Lung (tissue), 12 donors: Measurements from ENCODE around the gene MYO18A. TPM values are rescaled to one million over a fixed set of nuclear protein-coding genes. Genes with fewer than 3 reads are reported as not detected.

ENCODE experiments used
- ATAC-seq: fragments of 200-7000 bp; cut with Tn5 transposase; one replicate; pipeline ENCODE4 v1.9.1; 2020; ENCODE audit warnings: moderate number of reproducible peaks; ENCODE audit not compliant: insufficient read depth, low FRiP score
- DNase-seq, 3 donors: peaks; one replicate each; pipeline ENCODE4 v3.0.0-alpha.2; 2013 to 2017
- H3K27ac ChIP-seq, 2 donors: one replicate each; pipeline ENCODE4 v1.5.1; 2013; ENCODE audit warnings: mild to moderate bottlenecking in 2 of 2, moderate library complexity in 2 of 2, control low read depth in 1 of 2, inconsistent platforms in 1 of 2, low read depth in 1 of 2, low read length in 1 of 2
- H3K27me3 ChIP-seq, 3 donors: one replicate each; pipeline ENCODE4 v1.5.1; 2013; ENCODE audit warnings: low read length in 2 of 3; ENCODE audit not compliant: control insufficient read depth in 3 of 3, insufficient read depth in 3 of 3
- H3K36me3 ChIP-seq, 4 donors: one replicate each; pipeline ENCODE4 v1.5.1; 2013; ENCODE audit warnings: low read length in 4 of 4, mild to moderate bottlenecking in 1 of 4, moderate library complexity in 1 of 4; ENCODE audit not compliant: control insufficient read depth in 4 of 4, insufficient read depth in 4 of 4
- H3K4me1 ChIP-seq, 5 donors: one replicate each; pipeline ENCODE4 v1.5.1; 2013; ENCODE audit warnings: low read length in 5 of 5, mild to moderate bottlenecking in 2 of 5, moderate library complexity in 1 of 5; ENCODE audit not compliant: control insufficient read depth in 5 of 5, insufficient read depth in 5 of 5
- H3K4me3 ChIP-seq: one replicate; pipeline ENCODE4 v1.5.1; 2013; ENCODE audit warnings: mild to moderate bottlenecking, control low read depth, moderate library complexity
- H3K9ac ChIP-seq, 2 donors: one replicate each; pipeline ENCODE4 v1.5.1; 2013; ENCODE audit warnings: low read length in 2 of 2, control low read depth in 1 of 2; ENCODE audit not compliant: insufficient read depth in 1 of 2
- H3K9me3 ChIP-seq, 4 donors: one replicate each; pipeline ENCODE4 v1.5.1; 2013; ENCODE audit warnings: low read length in 3 of 4, mild to moderate bottlenecking in 1 of 4, moderate library complexity in 1 of 4; ENCODE audit not compliant: control insufficient read depth in 4 of 4, insufficient read depth in 3 of 4
- WGBS, 2 donors: extraction: QIAGEN DNeasy Blood & Tissue Kit; methylation state at CpG; one replicate each; pipeline ENCODE4 v1.1.7; 2013; 5-methylcytosine and 5-hydroxymethylcytosine counted together
- polyA plus RNA-seq, 2 donors: library from polyadenylated mRNA; stranded (reverse); fragments of 200-250 nt; gene quantifications; one replicate each; pipeline ENCODE4 v1.2.1, GENCODE V29; 2013
- total RNA-seq, 2 donors: library from RNA; depleted of rRNA in 1 of 2; stranded (reverse); fragments of >200 nt in 1 of 2; gene quantifications; one replicate each; pipeline ENCODE4 v1.2.1, GENCODE V29; 2014 to 2021
- TF ChIP-seq, protein P1 (sequence below): IDR thresholded peaks from 2 replicates; pipeline ENCODE4 v1.5.1; 2012; ENCODE audit warnings: mild to moderate bottlenecking; ENCODE audit errors: control extremely low read depth, extremely low read depth
- donor health status: control.
- donor health status: control.
- donor health status: Bipolar disorder and iron deficiency.
- donor health status: healthy.
- donor health status: DM: yes; HTN: yes; CAD: no.

MYO18A gene
- total and polyA plus RNA-seq, 4 donors = 19.0 to 65.2 (median 49.3) TPM

DNA sequence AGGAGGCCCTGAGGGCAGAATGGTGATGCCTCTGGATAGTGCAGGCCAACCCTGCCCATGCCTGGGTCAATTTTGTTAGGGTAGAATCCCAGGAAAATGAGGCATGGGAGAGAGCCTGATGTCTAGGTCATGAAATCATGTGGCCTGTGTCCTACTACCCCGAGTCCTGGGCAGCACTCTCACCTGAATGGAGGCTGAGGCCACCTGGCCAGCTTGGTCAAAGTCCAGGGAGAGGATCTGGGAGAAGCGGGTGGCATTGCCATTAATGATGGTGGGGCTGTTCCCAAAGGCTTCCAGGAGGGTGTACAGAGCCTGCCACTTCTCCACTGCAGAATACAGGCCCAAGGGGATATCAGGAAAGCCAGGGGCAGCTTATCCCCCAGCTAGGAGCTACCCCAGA is 59.8 kb downstream of the MYO18A start:
- DNase-seq (no peak), ATAC-seq (no peak)
- Histone ChIP-seq H3K27me3 (peaks cover 0 to 3% (median 0%) of the 10 kb centered on the region in 3 donors), H3K9ac (no peak overlapping the region), H3K27ac (no peak overlapping the region), H3K4me3 (no peak overlapping the region), H3K4me1 (peaks cover 0 to 5% (median 0%) of the 10 kb centered on the region in 5 donors), H3K9me3 (no peaks in the 10 kb centered on the region), H3K36me3 (peaks cover 6 to 38% (median 12%) of the 10 kb centered on the region in 4 donors)
- TF ChIP-seq, protein P1, sequence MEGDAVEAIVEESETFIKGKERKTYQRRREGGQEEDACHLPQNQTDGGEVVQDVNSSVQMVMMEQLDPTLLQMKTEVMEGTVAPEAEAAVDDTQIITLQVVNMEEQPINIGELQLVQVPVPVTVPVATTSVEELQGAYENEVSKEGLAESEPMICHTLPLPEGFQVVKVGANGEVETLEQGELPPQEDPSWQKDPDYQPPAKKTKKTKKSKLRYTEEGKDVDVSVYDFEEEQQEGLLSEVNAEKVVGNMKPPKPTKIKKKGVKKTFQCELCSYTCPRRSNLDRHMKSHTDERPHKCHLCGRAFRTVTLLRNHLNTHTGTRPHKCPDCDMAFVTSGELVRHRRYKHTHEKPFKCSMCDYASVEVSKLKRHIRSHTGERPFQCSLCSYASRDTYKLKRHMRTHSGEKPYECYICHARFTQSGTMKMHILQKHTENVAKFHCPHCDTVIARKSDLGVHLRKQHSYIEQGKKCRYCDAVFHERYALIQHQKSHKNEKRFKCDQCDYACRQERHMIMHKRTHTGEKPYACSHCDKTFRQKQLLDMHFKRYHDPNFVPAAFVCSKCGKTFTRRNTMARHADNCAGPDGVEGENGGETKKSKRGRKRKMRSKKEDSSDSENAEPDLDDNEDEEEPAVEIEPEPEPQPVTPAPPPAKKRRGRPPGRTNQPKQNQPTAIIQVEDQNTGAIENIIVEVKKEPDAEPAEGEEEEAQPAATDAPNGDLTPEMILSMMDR = no peak
- WGBS, 2 donors = 95 to 96% methylated on average over 2 of the region's 2 CpGs

DNA sequence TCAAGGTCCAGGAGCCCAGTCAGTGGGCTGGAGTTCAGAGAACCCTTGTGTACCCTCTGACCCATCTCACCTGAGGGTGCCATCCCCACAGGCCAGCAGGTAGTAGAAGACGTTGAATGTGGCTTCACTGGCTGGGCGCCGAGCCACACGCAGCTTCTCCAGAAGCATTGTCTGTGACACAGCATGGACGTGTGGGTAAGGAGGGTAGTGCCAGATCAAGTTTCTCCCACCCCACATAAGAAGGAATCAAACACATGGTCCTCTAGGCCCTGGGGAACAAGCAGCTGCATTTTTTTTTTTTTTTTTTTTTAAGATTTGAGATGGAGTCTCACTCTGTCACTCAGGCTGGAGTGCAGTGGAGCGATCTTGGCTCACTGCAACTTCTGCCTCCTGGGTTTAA is 60.9 kb downstream of the MYO18A start:
- Histone ChIP-seq H3K27ac (no peak overlapping the region), H3K4me3 (no peak overlapping the region), H3K36me3 (peaks cover 6 to 48% (median 12%) of the 10 kb centered on the region in 4 donors), H3K9me3 (no peaks in the 10 kb centered on the region), H3K9ac (no peak overlapping the region), H3K4me1 (no peaks in the 10 kb centered on the region), H3K27me3 (peaks cover 0 to 3% (median 0%) of the 10 kb centered on the region in 3 donors)
- ATAC-seq = no peak
- DNase-seq = no peak
- TF ChIP-seq, protein P1 = no peak
- 94% methylated on average over 6 of the region's 6 CpGs for WGBS, 2 donors

DNA sequence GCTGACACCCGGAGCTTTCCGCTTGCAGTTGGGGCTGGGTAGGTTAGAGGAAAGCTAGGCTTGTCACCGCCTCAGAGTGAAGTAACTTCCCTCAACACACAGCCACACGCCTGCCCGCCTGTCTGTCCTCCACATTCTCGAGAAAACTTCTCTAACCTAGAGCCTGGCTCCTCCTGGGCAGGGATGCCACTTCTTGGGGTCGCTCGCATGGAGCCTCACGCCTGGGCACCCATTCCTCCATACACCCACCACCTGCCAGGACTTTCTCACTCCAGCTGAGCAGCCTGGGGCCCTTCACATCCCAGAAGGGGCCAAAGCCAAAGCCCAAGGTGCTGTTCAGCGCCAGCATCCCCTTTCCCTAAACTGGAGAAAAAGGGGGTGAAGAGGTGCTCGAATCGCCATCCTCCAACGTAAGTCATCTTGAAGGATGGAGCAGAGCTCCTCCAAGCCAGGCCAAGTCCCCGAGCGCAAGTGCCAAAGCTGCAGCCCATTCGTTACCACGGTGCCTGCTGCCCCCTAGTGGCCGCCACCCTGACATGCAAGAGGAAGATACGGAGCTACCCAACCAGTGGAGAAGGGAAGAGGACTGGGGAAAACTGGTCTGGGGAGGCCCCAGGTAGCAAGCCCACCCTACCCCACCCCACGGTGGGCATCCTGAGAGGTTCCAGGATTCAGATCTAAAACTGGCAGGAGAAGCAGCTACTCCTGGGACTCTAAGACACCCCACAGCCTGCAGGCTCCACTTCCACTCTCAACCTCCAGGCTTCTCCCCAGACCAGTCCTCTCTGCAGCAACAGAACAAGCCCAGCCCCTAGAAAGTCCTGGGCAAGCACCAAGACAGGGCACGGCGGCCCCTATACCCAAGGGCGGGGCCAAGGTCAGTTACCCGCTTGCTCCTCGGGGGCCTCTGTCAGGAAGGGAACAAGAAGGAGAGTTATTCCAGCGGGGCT is 63.1 kb downstream of the MYO18A start:
- no peaks in the 10 kb centered on the region for H3K4me1 ChIP-seq
- DNase-seq (peak; percentile 59 to 76 (median 66)), ATAC-seq (no peak)
- H3K9ac ChIP-seq = no peak overlapping the region
- no peak overlapping the region for H3K4me3 ChIP-seq
- TF ChIP-seq, protein P1 = peak; percentile 76
- H3K27ac ChIP-seq = no peak overlapping the region
- H3K27me3 ChIP-seq = peaks cover 0 to 3% (median 0%) of the 10 kb centered on the region in 3 donors
- peaks cover 6 to 58% (median 12%) of the 10 kb centered on the region in 4 donors for H3K36me3 ChIP-seq
- 45 to 53% methylated on average over 25 to 26 of the region's 26 CpGs for WGBS, 2 donors
- H3K9me3 ChIP-seq = no peaks in the 10 kb centered on the region
